Fibroblast of skin of back (primary cell): ENCODE results near the gene HOXD3.

Experiments
- DNase-seq: peaks from one replicate; pipeline ENCODE4 v3.0.0-alpha.2; 2013

Gene HOXD3

GRCh38 chr2:176178038-176178756, 21.1 kb downstream of the HOXD3 start:
- no peak for DNase-seq

- no peak for DNase-seq
These were observed 21.7 kb downstream of the HOXD3 start for GRCh38 chr2:176178757-176179295.

DNA sequence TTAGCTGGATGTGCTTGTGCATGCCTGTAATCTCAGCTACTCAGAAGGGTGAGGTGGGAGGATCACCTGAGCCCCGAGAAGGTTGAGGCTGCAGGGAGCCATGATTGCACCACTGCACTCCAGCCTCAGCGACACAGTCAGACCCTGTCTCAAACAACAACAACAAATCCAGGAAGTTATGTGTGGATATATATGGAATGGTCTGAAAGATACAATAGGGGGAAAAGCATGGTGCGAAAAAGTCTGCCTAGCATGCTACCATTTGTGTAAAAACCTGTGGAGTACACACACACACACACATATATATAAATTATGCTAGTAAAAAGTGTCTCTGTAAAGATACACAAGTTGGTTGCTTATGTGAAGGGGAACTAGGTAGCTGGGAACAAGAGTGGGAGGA, 24.4 kb downstream of the HOXD3 start:
- DNase-seq = no peak

GRCh38 chr2:176182671-176183070, 25.6 kb downstream of the HOXD3 start:
- DNase-seq = no peak

DNA sequence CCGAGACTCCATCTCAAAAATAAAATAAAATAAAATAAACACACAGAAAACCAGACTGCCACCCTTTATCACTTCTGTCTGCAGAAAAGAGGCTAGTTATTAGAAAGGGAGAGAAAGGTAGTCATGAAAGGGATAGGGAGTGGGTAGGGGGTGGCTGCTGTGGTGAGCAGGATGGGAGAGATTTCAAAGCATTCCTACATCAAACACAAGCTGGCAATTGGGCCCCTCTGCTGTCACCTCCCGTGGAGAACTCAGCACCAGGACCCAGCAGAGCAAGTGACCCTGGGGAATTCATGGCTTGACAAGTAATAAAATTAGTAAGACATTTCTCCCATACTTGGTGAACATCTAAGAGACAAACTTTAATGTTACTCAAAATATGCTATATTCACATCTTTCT, 27.6 kb downstream of the HOXD3 start:
- DNase-seq = no peak

- DNase-seq = no peak
These were observed 28.9 kb downstream of the HOXD3 start for GRCh38 chr2:176186024-176186423.

GRCh38 chr2:176187200-176187898, 30.2 kb downstream of the HOXD3 start:
- no peak for DNase-seq

GRCh38 chr2:176187899-176188773, 31.0 kb downstream of the HOXD3 start, which contains the start of gene HOXD1:
Gene HOXD1 (plus strand): TSS chr2:176188668. CDS start chr2:176188802, 134 bp downstream.
- DNase-seq = peak; percentile 48

DNA sequence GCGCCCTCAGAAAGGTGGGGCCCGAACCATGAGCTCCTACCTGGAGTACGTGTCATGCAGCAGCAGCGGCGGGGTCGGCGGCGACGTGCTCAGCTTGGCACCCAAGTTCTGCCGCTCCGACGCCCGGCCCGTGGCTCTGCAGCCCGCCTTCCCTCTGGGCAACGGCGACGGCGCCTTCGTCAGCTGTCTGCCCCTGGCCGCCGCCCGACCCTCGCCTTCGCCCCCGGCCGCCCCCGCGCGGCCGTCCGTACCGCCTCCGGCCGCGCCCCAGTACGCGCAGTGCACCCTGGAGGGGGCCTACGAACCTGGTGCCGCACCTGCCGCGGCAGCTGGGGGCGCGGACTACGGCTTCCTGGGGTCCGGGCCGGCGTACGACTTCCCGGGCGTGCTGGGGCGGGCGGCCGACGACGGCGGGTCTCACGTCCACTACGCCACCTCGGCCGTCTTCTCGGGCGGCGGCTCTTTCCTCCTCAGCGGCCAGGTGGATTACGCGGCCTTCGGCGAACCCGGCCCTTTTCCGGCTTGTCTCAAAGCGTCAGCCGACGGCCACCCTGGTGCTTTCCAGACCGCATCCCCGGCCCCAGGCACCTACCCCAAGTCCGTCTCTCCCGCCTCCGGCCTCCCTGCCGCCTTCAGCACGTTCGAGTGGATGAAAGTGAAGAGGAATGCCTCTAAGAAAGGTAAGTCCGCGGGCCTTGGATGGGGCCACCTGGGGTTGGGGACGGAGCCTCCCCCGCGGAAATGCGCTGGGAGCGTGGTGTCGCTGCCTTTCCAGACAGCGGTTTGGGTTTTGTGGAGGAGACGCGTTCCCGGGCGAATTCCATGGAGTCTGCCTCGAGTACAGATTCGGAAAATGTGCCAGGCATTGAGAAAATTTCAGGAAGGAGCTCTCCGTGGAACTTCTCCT, 31.9 kb downstream of the HOXD3 start:
- DNase-seq = no peak

GRCh38 chr2:176189681-176190641, 32.9 kb downstream of the HOXD3 start:
- DNase-seq = no peak

DNA sequence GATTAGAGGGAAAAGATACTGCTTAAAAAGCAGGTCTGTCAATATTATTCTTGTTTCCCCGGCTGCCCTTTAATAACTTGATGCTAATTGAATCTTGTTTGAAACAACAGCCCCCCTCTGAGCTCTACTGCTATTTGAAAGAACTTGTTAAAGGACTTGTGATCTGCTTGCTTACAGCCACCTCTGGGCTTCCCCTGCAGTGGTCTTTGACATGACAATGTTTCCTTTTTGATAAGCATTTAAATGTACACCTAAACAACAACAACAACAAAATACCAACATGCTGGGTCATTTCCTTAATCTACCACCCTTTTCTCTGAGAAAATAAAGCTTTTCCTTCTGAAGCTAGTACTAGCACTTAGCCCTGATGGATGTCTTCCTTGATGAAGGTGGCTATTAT, 35.2 kb downstream of the HOXD3 start:
- DNase-seq = no peak

GRCh38 chr2:176193048-176193447, 35.9 kb downstream of the HOXD3 start:
- no peak for DNase-seq

DNA sequence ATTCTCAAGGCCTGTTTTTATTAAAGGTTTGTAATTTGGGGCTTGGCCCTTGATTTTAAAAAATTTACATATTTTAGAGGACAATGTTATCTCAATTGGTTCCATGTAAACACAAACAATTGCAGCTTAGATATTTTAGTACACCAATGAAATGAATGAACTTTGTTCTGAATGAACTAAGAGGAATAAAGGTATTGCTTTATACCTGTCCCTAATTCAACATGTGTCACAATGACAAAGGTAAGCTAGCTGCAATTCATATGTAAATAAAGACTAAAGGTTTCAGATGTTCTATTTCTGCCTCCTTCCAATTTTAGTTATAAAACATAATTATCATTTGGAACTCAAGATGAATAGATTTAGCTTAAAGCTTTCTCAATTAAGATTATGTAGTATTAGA, 42.8 kb downstream of the HOXD3 start:
- DNase-seq = no peak

- no peak for DNase-seq
These were observed 43.9 kb downstream of the HOXD3 start for GRCh38 chr2:176200971-176201370.

DNA sequence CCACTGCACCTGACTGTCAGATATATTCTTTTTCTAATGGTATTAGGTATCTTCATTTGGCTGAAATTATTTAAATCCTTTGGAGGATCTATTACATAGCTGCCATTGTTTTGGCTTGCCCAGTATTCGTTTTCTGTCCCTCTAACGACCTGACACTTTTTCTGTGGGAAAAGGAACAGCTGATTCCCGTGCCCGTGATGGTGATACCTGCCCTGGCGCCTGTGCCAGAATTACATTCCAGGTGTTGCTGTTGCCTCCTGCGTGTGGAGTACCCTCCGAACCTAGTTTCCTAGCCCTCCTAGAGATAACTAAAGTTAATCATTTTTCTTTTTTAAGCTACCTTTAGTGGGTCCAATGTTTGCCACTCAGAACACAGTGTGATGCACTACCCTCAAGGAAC, 45.4 kb downstream of the HOXD3 start:
- no peak for DNase-seq

GRCh38 chr2:176205126-176205525, 48.0 kb downstream of the HOXD3 start:
- no peak for DNase-seq

GRCh38 chr2:176206136-176206535, 49.0 kb downstream of the HOXD3 start:
- DNase-seq = peak; percentile 16

DNA sequence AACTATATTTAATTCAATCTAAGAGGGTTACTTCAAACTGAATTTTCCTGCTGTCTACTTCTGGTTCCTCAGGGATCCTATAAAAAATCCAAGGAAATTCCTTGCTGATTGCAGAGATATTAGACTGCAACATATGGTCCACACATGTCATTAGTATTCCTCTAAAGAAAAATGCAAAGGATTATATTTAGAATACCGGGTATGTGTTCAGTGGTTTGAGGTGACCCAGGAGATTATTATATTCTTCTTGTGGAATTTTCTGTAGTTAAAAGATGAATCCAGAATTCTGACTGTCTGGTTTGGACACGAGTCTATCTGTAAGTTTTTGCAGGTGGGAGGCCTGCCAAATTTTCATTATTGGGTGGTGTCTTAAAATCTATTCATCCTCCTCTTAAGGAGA, 49.6 kb downstream of the HOXD3 start:
- peak; percentile 41 for DNase-seq

- no peak for DNase-seq
These were observed 54.0 kb downstream of the HOXD3 start for GRCh38 chr2:176211110-176211509.

- DNase-seq = no peak
These were observed 55.2 kb downstream of the HOXD3 start for GRCh38 chr2:176212276-176212675.

GRCh38 chr2:176213406-176213805, 56.3 kb downstream of the HOXD3 start:
- no peak for DNase-seq
